Raji (cell line): ENCODE measurements around the gene MLH3.

Source experiments
- POLR2A ChIP-seq: IDR thresholded peaks from 2 replicates; pipeline ENCODE4 v1.6.1; 2011; ENCODE audit warnings: low read depth, low read length, control low read depth; ENCODE audit not compliant: insufficient read depth

The MLH3 gene

GRCh38 chr14:74981462-74981782, 69.8 kb downstream of the MLH3 start:
- TF ChIP-seq POLR2A: no peak

GRCh38 chr14:74980731-74981461, 70.4 kb downstream of the MLH3 start:
- TF ChIP-seq POLR2A: no peak

- no peak for TF ChIP-seq POLR2A
These were observed 70.9 kb downstream of the MLH3 start for GRCh38 chr14:74980398-74980730.

GRCh38 chr14:74979442-74980397, 71.5 kb downstream of the MLH3 start:
- no peak for TF ChIP-seq POLR2A

- TF ChIP-seq POLR2A: no peak
These were observed 72.2 kb downstream of the MLH3 start for GRCh38 chr14:74979029-74979428.

GRCh38 chr14:74978416-74978947, 72.8 kb downstream of the MLH3 start:
- TF ChIP-seq POLR2A: no peak

- TF ChIP-seq POLR2A: no peak
These were observed 73.3 kb downstream of the MLH3 start for GRCh38 chr14:74977901-74978385.

GRCh38 chr14:74977164-74977900, 73.9 kb downstream of the MLH3 start:
- no peak for TF ChIP-seq POLR2A

GRCh38 chr14:74976264-74977113, 74.8 kb downstream of the MLH3 start:
- TF ChIP-seq POLR2A: no peak

- TF ChIP-seq POLR2A: no peak
These were observed 76.0 kb downstream of the MLH3 start for GRCh38 chr14:74975059-74975810.

- no peak for TF ChIP-seq POLR2A
These were observed 76.8 kb downstream of the MLH3 start for GRCh38 chr14:74974364-74975058.

- TF ChIP-seq POLR2A: no peak
These were observed 77.3 kb downstream of the MLH3 start for GRCh38 chr14:74973905-74974363.
